Hepatocyte (in vitro differentiated cells): ENCODE results near the gene TDRD1. TPM values are rescaled to one million over a fixed set of nuclear protein-coding genes. Genes with fewer than 3 reads are reported as not detected.

Experiments
- DNase-seq: peaks from one replicate; pipeline ENCODE4 v3.0.0-alpha.2; 2016; ENCODE audit warnings: low spot score
- H2AFZ ChIP-seq: fragments of 200-600 bp; sonication (generic); 2 replicates; pipeline ENCODE4 v1.6.0; 2016; ENCODE audit warnings: antibody characterized with exemption, mild to moderate bottlenecking
- H3K27ac ChIP-seq: fragments of 200-600 bp; sonication (generic); 2 replicates; pipeline ENCODE4 v1.5.1; 2016; ENCODE audit warnings: mild to moderate bottlenecking
- H3K27me3 ChIP-seq: fragments of 200-600 bp; sonication (generic); 2 replicates; pipeline ENCODE4 v1.6.1; 2016
- H3K36me3 ChIP-seq: fragments of 200-600 bp; sonication (generic); replicated peaks from 2 replicates; pipeline ENCODE4 v1.5.1; 2016; ENCODE audit warnings: low read depth; ENCODE audit not compliant: insufficient read depth
- H3K4me1 ChIP-seq: fragments of 200-600 bp; sonication (generic); 2 replicates; pipeline ENCODE4 v1.5.1; 2016; ENCODE audit warnings: mild to moderate bottlenecking, moderate library complexity; ENCODE audit not compliant: insufficient read depth
- H3K4me2 ChIP-seq: fragments of 200-600 bp; sonication (generic); 2 replicates; pipeline ENCODE4 v1.6.0; 2016
- H3K4me3 ChIP-seq: fragments of 200-600 bp; sonication (generic); 2 replicates; pipeline ENCODE4 v1.5.1; 2016; ENCODE audit warnings: mild to moderate bottlenecking
- H3K79me2 ChIP-seq: fragments of 200-600 bp; sonication (generic); 2 replicates; pipeline ENCODE4 v1.6.0; 2017; ENCODE audit warnings: mild to moderate bottlenecking
- H3K9me2 ChIP-seq: fragments of 200-600 bp; sonication (generic); replicated peaks from 2 replicates; pipeline ENCODE4 v1.6.0; 2017; ENCODE audit warnings: mild to moderate bottlenecking; ENCODE audit not compliant: insufficient read depth
- H3K9me3 ChIP-seq: fragments of 200-600 bp; sonication (generic); 2 replicates; pipeline ENCODE4 v1.5.1; 2016; ENCODE audit warnings: low read depth, mild to moderate bottlenecking
- H4K20me1 ChIP-seq: fragments of 200-600 bp; sonication (generic); 2 replicates; pipeline ENCODE4 v1.6.0; 2016; ENCODE audit warnings: mild to moderate bottlenecking; ENCODE audit not compliant: insufficient read depth, poor library complexity, severe bottlenecking
- CTCF ChIP-seq: fragments of 200-600 bp; sonication (generic); IDR thresholded peaks from 2 replicates; pipeline ENCODE4 v1.5.1; 2016; ENCODE audit warnings: antibody characterized with exemption, mild to moderate bottlenecking; ENCODE audit not compliant: poor library complexity
- EZH2 ChIP-seq: fragments of 200-600 bp; sonication (generic); IDR thresholded peaks from 2 replicates; pipeline ENCODE4 v1.6.1; 2016; ENCODE audit warnings: antibody characterized with exemption, mild to moderate bottlenecking, borderline replicate concordance
- EZH2phosphoT487 ChIP-seq: fragments of 200-600 bp; sonication (generic); IDR thresholded peaks from one replicate; pipeline ENCODE4 v1.6.1; 2018; ENCODE audit warnings: antibody characterized with exemption, mild to moderate bottlenecking, low read depth, moderate library complexity; ENCODE audit not compliant: unreplicated experiment, severe bottlenecking
- WGBS: methylation state at CpG from one replicate; pipeline ENCODE4 v1.1.6; 2016; ENCODE audit warnings: low lambda C conversion rate; ENCODE audit errors: missing lambda C conversion rate; 5-methylcytosine and 5-hydroxymethylcytosine counted together
- polyA plus RNA-seq: library from polyadenylated mRNA; unstranded; fragments of >200 nt; fragmentation: Nextera tagmentation; extraction: Ambion mirVana; gene quantifications from 2 replicates; pipeline ENCODE4 v1.2.1, GENCODE V29; 2016
- total RNA-seq: library from RNA; depleted of rRNA; stranded (reverse); fragments of >200 nt; gene quantifications from 2 replicates; pipeline ENCODE4 v1.2.3, GENCODE V29; 2014

The TDRD1 gene
- total and polyA plus RNA-seq, 2 experiments from 2014 or later: not detected

DNA sequence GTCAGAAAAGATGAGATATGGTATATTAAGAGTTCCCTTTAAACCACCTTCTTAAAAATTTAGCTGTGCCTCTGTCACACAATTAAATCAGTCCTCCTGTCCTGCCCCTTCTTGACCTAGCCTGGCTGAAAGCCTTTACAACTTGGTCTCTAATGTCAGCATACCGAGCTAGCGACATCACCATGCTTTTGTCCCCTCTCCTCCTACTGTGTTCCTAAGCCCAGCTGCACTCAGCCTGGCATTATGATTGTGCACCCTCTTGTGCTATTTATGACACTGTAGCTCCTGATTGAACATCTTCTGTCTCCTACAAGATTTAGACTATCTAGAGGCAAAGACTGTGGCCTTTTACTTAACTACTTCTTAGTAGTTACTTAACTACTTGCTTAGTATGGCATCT, 29.2 kb downstream of the TDRD1 start:
- no peak overlapping the region for H3K4me3 ChIP-seq
- H4K20me1 ChIP-seq: no peaks in the 10 kb centered on the region
- no peaks in the 10 kb centered on the region for H3K4me1 ChIP-seq
- DNase-seq: no peak
- no peaks in the 10 kb centered on the region for H3K36me3 ChIP-seq
- H3K9me2 ChIP-seq: no peaks in the 10 kb centered on the region
- no peak overlapping the region for H3K4me2 ChIP-seq
- WGBS: 79% methylated on average over 2 of the region's 2 CpGs
- H3K9me3 ChIP-seq: no peaks in the 10 kb centered on the region
- no peaks in the 10 kb centered on the region for H3K79me2 ChIP-seq
- H3K27ac ChIP-seq: no peak overlapping the region
- no peak for TF ChIP-seq EZH2
- H2AFZ ChIP-seq: no peak overlapping the region
- H3K27me3 ChIP-seq: no peaks in the 10 kb centered on the region

DNA sequence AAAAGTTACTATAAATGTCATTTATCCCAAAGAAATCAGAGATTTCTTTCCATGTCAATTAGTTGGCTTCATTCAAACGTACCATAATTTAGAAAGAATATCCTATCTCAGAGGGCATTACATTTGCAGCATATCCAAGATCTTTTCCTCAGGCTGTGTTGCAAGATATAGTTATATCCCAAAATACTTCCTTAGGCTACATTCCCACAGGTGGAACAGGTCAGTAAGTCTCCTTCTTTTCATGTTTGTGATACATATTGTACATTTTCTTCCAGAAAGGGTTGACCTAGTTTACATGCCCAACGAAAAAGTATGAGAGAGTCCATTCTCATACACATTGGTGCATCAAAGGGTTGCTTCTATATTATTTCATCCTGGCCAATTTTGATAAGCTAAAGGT, 33.0 kb downstream of the TDRD1 start:
- Histone ChIP-seq H3K4me2 (no peak overlapping the region), H4K20me1 (no peaks in the 10 kb centered on the region), H3K79me2 (no peaks in the 10 kb centered on the region), H3K4me1 (no peaks in the 10 kb centered on the region), H3K27ac (no peak overlapping the region), H2AFZ (no peak overlapping the region), H3K36me3 (no peaks in the 10 kb centered on the region), H3K27me3 (peaks cover 4% of the 10 kb centered on the region), H3K4me3 (no peak overlapping the region), H3K9me3 (no peaks in the 10 kb centered on the region), H3K9me2 (no peaks in the 10 kb centered on the region)
- 85% methylated on average over 2 of the region's 2 CpGs for WGBS
- TF ChIP-seq EZH2phosphoT487 (no peak), EZH2 (no peak), CTCF (no peak)
- DNase-seq: no peak

DNA sequence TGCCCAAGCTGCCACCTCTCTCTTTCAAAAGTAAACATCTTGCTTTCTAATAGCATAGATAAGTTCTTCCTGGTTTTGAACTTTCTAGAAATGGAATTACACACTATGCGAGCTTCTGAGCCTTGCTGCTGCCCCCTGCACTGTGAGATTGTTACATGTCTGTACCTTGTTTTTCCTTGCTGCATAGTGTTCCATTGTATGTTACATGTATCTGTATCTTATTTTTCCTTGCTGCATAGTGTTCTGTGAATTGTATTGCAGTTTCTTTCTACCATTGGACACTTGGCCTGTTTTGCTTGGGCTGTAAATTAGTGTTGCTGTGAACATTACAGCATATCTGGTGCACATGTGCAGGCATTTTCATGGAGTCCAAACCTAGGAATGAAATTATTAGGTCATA, 35.9 kb downstream of the TDRD1 start:
- no peaks in the 10 kb centered on the region for H3K9me3 ChIP-seq
- H2AFZ ChIP-seq: no peak overlapping the region
- no peak overlapping the region for H3K4me3 ChIP-seq
- H3K9me2 ChIP-seq: no peaks in the 10 kb centered on the region
- no peak for DNase-seq
- no peak overlapping the region for H3K27ac ChIP-seq
- no peaks in the 10 kb centered on the region for H3K79me2 ChIP-seq
- H3K36me3 ChIP-seq: no peaks in the 10 kb centered on the region
- TF ChIP-seq EZH2: no peak
- TF ChIP-seq CTCF: no peak
- TF ChIP-seq EZH2phosphoT487: no peak
- H3K4me1 ChIP-seq: no peaks in the 10 kb centered on the region
- H4K20me1 ChIP-seq: no peaks in the 10 kb centered on the region
- no peak overlapping the region for H3K4me2 ChIP-seq
- 96% methylated on average over 1 of the region's 1 CpG for WGBS
- peaks cover 4% of the 10 kb centered on the region for H3K27me3 ChIP-seq

DNA sequence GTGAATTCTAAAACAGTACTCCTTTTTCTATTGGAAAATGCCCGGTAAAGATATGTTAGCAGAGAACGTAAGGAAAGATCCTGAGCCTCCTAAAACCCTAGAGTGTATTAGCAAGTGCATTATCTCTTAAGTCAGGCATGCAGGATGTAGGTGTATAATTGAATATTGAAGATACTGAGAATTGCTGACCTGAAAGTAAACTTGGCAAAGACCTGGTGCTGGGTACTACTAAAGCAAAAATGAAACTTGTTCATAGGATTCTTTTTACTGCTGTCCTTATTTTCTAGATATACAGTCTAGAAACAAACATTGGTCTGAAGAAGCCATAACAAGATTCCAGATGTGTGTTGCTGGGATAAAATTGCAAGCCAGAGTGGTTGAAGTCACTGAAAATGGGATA, 41.1 kb downstream of the TDRD1 start:
- Histone ChIP-seq H3K36me3 (no peaks in the 10 kb centered on the region), H3K27me3 (peaks cover 4% of the 10 kb centered on the region), H4K20me1 (no peaks in the 10 kb centered on the region), H3K4me3 (no peak overlapping the region), H3K4me1 (no peaks in the 10 kb centered on the region), H3K9me3 (no peaks in the 10 kb centered on the region), H3K27ac (no peak overlapping the region), H3K9me2 (no peaks in the 10 kb centered on the region), H2AFZ (no peak overlapping the region), H3K79me2 (no peaks in the 10 kb centered on the region), H3K4me2 (no peak overlapping the region)
- no peak for TF ChIP-seq CTCF
- no peak for DNase-seq
- 88% methylated on average over 2 of the region's 2 CpGs for WGBS
